Hypothalamus (tissue), 51 donors: ENCODE data around the gene DNM3.
"Not testable (repeated sequence)": the region's sequence is repeated elsewhere in the genome, so short reads cannot be mapped to it uniquely, and the experiment has no call there.

Source experiments
- DNase-seq, 51 donors: peaks; one replicate each; lab custom pipeline; 2025; lab: John Stamatoyannopoulos, UW

DNM3 gene

GRCh38 chr1:171841050-171841910, at the start of gene DNM3:
TSS of gene DNM3 (plus strand) at chr1:171841498. CDS start at chr1:171841657, 159 bp downstream.
- peak in 50 of 51 donors; percentile 32 to 95 (median 86) for DNase-seq

- no peak for DNase-seq
Observed at GRCh38 chr1:171792656-171793369, 48.5 kb upstream of the DNM3 start.

- DNase-seq: no peak
Observed at GRCh38 chr1:171793636-171794035, 47.7 kb upstream of the DNM3 start.

GRCh38 chr1:171794085-171794484, 47.2 kb upstream of the DNM3 start:
- no peak for DNase-seq

- DNase-seq: no peak
Observed at GRCh38 chr1:171796592-171796991, 44.7 kb upstream of the DNM3 start.

GRCh38 chr1:171798311-171798710, 43.0 kb upstream of the DNM3 start:
- DNase-seq: no peak

GRCh38 chr1:171798765-171799164, 42.5 kb upstream of the DNM3 start:
- no peak for DNase-seq

- no peak for DNase-seq
Observed at GRCh38 chr1:171799166-171799565, 42.1 kb upstream of the DNM3 start.

GRCh38 chr1:171799698-171800097, 41.6 kb upstream of the DNM3 start:
- not testable (repeated sequence) for DNase-seq

GRCh38 chr1:171800342-171800741, 41.0 kb upstream of the DNM3 start:
- DNase-seq: no peak

- no peak for DNase-seq
Observed at GRCh38 chr1:171800851-171801250, 40.4 kb upstream of the DNM3 start.

- peak in 9 of 51 donors; percentile 3 to 72 (median 19) for DNase-seq
Observed at GRCh38 chr1:171801487-171801891, 39.8 kb upstream of the DNM3 start.

- peak in 8 of 51 donors; percentile 4 to 16 (median 10) for DNase-seq
Observed at GRCh38 chr1:171802207-171802606, 39.1 kb upstream of the DNM3 start.

GRCh38 chr1:171803045-171803444, 38.3 kb upstream of the DNM3 start:
- no peak for DNase-seq

- no peak for DNase-seq
Observed at GRCh38 chr1:171803461-171804022, 37.8 kb upstream of the DNM3 start.

GRCh38 chr1:171805395-171806115, 35.7 kb upstream of the DNM3 start:
- peak in 4 of 51 donors; percentile 4 to 9 (median 6) for DNase-seq

- no peak for DNase-seq
Observed at GRCh38 chr1:171807556-171807955, 33.7 kb upstream of the DNM3 start.

GRCh38 chr1:171809834-171810233, 31.5 kb upstream of the DNM3 start:
- DNase-seq: no peak

GRCh38 chr1:171811672-171812071, 29.6 kb upstream of the DNM3 start:
- no peak for DNase-seq

GRCh38 chr1:171814692-171815091, 26.6 kb upstream of the DNM3 start:
- DNase-seq: no peak
